Loucy (cell line): Measurements from ENCODE around the gene KLF7.

Source experiments
- H2AFZ ChIP-seq: fragments of 200-600 bp; sonication (generic); 2 replicates; pipeline ENCODE4 v1.6.0; 2016; ENCODE audit warnings: antibody characterized with exemption, mild to moderate bottlenecking, low read length, moderate library complexity
- H3F3A ChIP-seq: fragments of 200-600 bp; 2 replicates; pipeline ENCODE4 v1.6.0; 2016; ENCODE audit warnings: antibody characterized with exemption, low read depth, mild to moderate bottlenecking
- H3K27me3 ChIP-seq: fragments of 200-600 bp; sonication (generic); 2 replicates; pipeline ENCODE4 v1.6.1; 2014; ENCODE audit warnings: low read length, mild to moderate bottlenecking; ENCODE audit not compliant: insufficient read depth, poor library complexity, severe bottlenecking
- H3K36me3 ChIP-seq: fragments of 200-600 bp; sonication (generic); 2 replicates; pipeline ENCODE4 v1.6.1; 2016; ENCODE audit warnings: low read length; ENCODE audit not compliant: insufficient read depth
- H3K4me1 ChIP-seq: fragments of 200-600 bp; sonication (generic); 2 replicates; pipeline ENCODE4 v1.5.1; 2014; ENCODE audit warnings: low read length, mild to moderate bottlenecking; ENCODE audit not compliant: insufficient read depth, poor library complexity, severe bottlenecking
- H3K4me2 ChIP-seq: fragments of 200-600 bp; sonication (generic); 2 replicates; pipeline ENCODE4 v1.6.0; 2014; ENCODE audit warnings: antibody characterized with exemption, low read length, low read depth, mild to moderate bottlenecking; ENCODE audit not compliant: poor library complexity, severe bottlenecking
- H3K4me3 ChIP-seq: fragments of 200-600 bp; sonication (generic); 2 replicates; pipeline ENCODE4 v1.5.1; 2014; ENCODE audit warnings: low read length, mild to moderate bottlenecking, mixed read lengths; ENCODE audit not compliant: poor library complexity, severe bottlenecking
- H3K79me2 ChIP-seq: fragments of 200-600 bp; sonication (generic); 2 replicates; pipeline ENCODE4 v1.6.1; 2014; ENCODE audit warnings: low read length; ENCODE audit not compliant: insufficient read depth
- H3K9ac ChIP-seq: fragments of 200-600 bp; sonication (generic); 2 replicates; pipeline ENCODE4 v1.6.0; 2014; ENCODE audit warnings: mild to moderate bottlenecking, low read depth, low read length, moderate library complexity; ENCODE audit not compliant: poor library complexity, severe bottlenecking
- H3K9me2 ChIP-seq: fragments of 200-600 bp; sonication (generic); replicated peaks from 2 replicates; pipeline ENCODE4 v1.6.1; 2016; ENCODE audit warnings: low read depth, low read length, mixed read lengths
- H3K9me3 ChIP-seq: fragments of 200-600 bp; sonication (generic); 2 replicates; pipeline ENCODE4 v1.6.1; 2014; ENCODE audit warnings: mild to moderate bottlenecking, antibody characterized with exemption, low read length, low read depth; ENCODE audit not compliant: insufficient read depth
- H4K20me1 ChIP-seq: fragments of 200-600 bp; sonication (generic); 2 replicates; pipeline ENCODE4 v1.6.0; 2014; ENCODE audit warnings: antibody characterized with exemption, low read length, mild to moderate bottlenecking; ENCODE audit not compliant: insufficient read depth, poor library complexity, severe bottlenecking
- EZH2phosphoT487 ChIP-seq: fragments of 200-600 bp; IDR thresholded peaks from 2 replicates; pipeline ENCODE4 v1.6.1; 2018; ENCODE audit warnings: antibody characterized with exemption, mild to moderate bottlenecking, moderate library complexity, borderline replicate concordance
- TF ChIP-seq, protein P1 (sequence below): fragments of 200-600 bp; sonication (generic); conservative IDR thresholded peaks from 2 replicates; pipeline ENCODE4 v1.5.1; 2014; ENCODE audit warnings: mild to moderate bottlenecking, antibody characterized with exemption, low read length

Gene KLF7

DNA sequence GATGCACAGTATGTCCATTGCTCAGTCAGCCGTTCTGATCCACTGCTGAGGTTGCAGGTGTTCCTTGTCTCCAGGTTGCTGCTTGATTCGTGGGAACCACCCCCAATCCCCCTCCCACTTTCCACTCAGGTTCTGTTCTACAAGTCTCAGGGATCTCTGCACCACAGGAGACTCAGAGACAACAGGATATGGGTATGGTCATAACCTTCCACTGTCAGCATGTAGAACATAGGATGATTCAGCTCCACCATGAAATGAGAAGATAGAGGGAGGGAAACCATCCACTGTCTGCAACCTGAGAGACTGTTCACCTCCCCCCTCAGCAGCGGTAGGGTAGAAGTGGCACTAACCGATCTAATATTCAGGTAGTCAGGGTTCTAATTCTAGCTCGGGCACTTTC, 19.0 kb upstream of the KLF7 start:
- no peak overlapping the region for H3K4me2 ChIP-seq
- no peaks in the 10 kb centered on the region for H4K20me1 ChIP-seq
- H3F3A ChIP-seq = no peaks in the 10 kb centered on the region
- no peaks in the 10 kb centered on the region for H3K27me3 ChIP-seq
- H3K36me3 ChIP-seq = no peaks in the 10 kb centered on the region
- H3K9me2 ChIP-seq = no peaks in the 10 kb centered on the region
- no peak overlapping the region for H2AFZ ChIP-seq
- H3K79me2 ChIP-seq = no peaks in the 10 kb centered on the region
- no peak for TF ChIP-seq EZH2phosphoT487
- TF ChIP-seq, protein P1, sequence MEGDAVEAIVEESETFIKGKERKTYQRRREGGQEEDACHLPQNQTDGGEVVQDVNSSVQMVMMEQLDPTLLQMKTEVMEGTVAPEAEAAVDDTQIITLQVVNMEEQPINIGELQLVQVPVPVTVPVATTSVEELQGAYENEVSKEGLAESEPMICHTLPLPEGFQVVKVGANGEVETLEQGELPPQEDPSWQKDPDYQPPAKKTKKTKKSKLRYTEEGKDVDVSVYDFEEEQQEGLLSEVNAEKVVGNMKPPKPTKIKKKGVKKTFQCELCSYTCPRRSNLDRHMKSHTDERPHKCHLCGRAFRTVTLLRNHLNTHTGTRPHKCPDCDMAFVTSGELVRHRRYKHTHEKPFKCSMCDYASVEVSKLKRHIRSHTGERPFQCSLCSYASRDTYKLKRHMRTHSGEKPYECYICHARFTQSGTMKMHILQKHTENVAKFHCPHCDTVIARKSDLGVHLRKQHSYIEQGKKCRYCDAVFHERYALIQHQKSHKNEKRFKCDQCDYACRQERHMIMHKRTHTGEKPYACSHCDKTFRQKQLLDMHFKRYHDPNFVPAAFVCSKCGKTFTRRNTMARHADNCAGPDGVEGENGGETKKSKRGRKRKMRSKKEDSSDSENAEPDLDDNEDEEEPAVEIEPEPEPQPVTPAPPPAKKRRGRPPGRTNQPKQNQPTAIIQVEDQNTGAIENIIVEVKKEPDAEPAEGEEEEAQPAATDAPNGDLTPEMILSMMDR = no peak
- H3K4me3 ChIP-seq = no peak overlapping the region
- H3K9me3 ChIP-seq = no peaks in the 10 kb centered on the region
- no peaks in the 10 kb centered on the region for H3K4me1 ChIP-seq
- H3K9ac ChIP-seq = no peak overlapping the region

DNA sequence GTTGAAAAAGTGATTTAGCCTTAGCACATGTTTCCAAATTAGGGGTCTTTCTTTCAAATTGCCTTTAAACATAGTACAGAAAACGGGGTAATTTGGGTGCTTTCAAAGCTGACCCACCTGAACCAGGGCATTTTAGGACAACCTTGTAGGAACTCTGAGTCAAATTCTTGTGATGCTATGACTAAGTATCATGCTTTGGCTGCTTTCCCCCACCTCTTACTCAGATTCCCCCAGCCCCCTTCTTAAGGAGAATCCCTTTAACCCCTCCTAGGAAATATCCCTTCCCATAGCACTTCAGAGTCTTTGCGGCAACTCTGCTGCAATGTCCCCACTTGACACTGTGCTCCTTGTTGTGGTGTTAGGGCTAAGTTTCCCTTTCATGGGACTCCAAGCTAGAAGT, 18.6 kb upstream of the KLF7 start:
- TF ChIP-seq, protein P1 = no peak
- TF ChIP-seq EZH2phosphoT487 = no peak
- Histone ChIP-seq H3K36me3 (no peaks in the 10 kb centered on the region), H3K9me2 (no peaks in the 10 kb centered on the region), H3K79me2 (no peaks in the 10 kb centered on the region), H3K9ac (no peak overlapping the region), H2AFZ (no peak overlapping the region), H3K9me3 (no peaks in the 10 kb centered on the region), H3F3A (no peaks in the 10 kb centered on the region), H4K20me1 (no peaks in the 10 kb centered on the region), H3K4me1 (no peaks in the 10 kb centered on the region), H3K4me2 (no peak overlapping the region), H3K4me3 (no peak overlapping the region), H3K27me3 (no peaks in the 10 kb centered on the region)

DNA sequence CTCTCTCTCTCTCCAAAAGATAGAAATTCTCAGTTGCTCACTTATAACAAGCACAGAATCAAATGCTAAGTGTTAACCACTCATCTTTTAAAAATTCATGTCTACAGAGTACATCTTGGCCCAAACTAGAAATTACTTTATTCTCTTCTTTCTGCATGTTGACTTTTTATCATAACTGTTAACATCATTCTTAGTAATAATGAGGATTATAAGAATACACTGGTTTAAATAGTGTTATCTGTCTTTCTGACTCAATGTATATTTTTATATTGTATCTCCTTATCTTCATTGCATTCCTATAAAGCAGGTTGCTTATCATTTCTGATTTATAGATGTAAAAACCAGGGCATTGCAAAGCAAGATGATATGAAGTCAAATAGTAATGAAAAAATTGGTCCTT, 17.8 kb upstream of the KLF7 start:
- no peak overlapping the region for H3K4me2 ChIP-seq
- H3F3A ChIP-seq = no peaks in the 10 kb centered on the region
- H3K4me3 ChIP-seq = no peak overlapping the region
- no peaks in the 10 kb centered on the region for H3K27me3 ChIP-seq
- no peaks in the 10 kb centered on the region for H3K4me1 ChIP-seq
- H3K9me2 ChIP-seq = no peaks in the 10 kb centered on the region
- H2AFZ ChIP-seq = no peak overlapping the region
- TF ChIP-seq, protein P1 = no peak
- TF ChIP-seq EZH2phosphoT487 = no peak
- H3K36me3 ChIP-seq = no peaks in the 10 kb centered on the region
- H3K79me2 ChIP-seq = no peaks in the 10 kb centered on the region
- no peaks in the 10 kb centered on the region for H3K9me3 ChIP-seq
- H3K9ac ChIP-seq = no peak overlapping the region
- no peaks in the 10 kb centered on the region for H4K20me1 ChIP-seq
